G401 (cell line): Measurements from ENCODE around the gene TUBD1. TPM values are rescaled to one million over a fixed set of nuclear protein-coding genes. Genes with fewer than 3 reads are reported as not detected.
"Not testable (repeated sequence)": the region's sequence is repeated elsewhere in the genome, so short reads cannot be mapped to it uniquely, and the experiment has no call there.

Experiments
- DNase-seq: peaks from one replicate; pipeline ENCODE4 v3.0.0-alpha.2; 2015; ENCODE audit warnings: low spot score
- in situ Hi-C: cut with HindIII; loops from 2 replicates; pipeline ENCODE4 v1.10.0; 2016; ENCODE audit warnings: low sequenced_read_pairs, mixed read lengths
- total RNA-seq: library from RNA; depleted of rRNA; stranded (reverse); fragments of >200 nt; shearing (Covaris generic); gene quantifications from 2 replicates; pipeline ENCODE4 v1.2.3, GENCODE V29; 2014

The TUBD1 gene
- total RNA-seq, 1 experiment from 2014 or later = 16.7 TPM

DNA sequence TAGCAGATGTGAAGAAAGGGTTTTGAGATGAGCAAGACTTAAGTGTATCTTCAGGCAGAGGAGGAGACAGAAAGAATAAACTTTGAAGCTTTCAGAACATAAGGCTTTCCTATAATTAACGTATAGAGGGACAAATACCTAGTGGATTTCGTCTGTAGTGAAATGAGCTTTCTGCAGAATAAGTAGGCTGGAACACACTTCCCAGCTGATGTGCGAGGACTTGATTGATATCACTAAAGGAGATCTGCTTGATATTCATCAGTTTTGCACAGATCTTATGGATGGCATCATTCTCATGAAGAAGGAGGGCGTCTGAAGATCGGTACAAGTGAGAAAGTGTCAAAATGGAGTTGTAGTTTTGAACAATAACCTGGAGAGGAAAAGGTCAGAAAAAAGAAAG, 14.8 kb downstream of the TUBD1 start:
- in situ Hi-C loops = no loop called here
- no peak for DNase-seq

DNA sequence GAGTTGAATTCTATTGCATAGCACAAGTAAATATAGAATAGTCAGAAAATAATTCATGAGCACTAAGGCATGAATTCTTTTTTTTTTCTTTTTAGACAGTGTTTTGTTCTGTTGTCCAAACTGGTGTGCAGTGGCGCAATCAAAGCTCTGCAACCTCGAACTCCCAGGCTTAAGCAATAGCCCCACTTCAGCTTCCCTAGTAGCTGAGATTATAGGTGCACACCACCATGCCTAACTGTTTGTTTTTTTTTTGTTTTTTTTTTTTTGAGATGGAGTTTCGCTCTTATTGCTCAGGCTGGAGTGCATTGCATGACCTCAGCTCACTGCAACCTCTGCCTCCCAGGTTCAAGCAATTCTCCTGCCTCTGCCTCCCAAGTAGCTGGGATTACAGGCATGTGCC, 16.6 kb downstream of the TUBD1 start:
- no peak for DNase-seq
- in situ Hi-C loops = no loop called here

DNA sequence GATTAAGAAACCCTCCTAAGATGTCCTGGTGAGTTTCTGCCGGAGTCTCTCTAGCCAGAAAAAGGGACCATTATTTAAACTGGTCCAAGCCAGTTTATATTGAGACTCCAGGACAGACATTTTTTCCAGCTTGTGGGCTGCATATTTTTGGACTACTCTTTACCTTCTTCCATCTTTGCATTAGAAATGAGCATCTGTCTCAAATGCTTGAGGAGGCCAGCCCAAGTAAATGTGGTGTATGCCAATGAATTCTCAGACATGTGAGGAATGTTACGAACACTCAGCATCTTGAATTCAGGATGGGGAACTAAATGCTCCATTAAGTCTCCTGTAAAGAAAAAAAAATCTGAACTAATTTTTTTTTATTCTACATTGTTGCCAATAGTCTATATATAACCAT, 18.4 kb downstream of the TUBD1 start:
- no peak for DNase-seq
- in situ Hi-C loops = no loop called here

GRCh38 chr17:59873414-59873813, 19.3 kb downstream of the TUBD1 start:
- in situ Hi-C loops, DNase-seq: not testable (repeated sequence)

- in situ Hi-C loops = no loop called here
- DNase-seq = no peak
Observed at GRCh38 chr17:59872351-59872750, 20.4 kb downstream of the TUBD1 start.

DNA sequence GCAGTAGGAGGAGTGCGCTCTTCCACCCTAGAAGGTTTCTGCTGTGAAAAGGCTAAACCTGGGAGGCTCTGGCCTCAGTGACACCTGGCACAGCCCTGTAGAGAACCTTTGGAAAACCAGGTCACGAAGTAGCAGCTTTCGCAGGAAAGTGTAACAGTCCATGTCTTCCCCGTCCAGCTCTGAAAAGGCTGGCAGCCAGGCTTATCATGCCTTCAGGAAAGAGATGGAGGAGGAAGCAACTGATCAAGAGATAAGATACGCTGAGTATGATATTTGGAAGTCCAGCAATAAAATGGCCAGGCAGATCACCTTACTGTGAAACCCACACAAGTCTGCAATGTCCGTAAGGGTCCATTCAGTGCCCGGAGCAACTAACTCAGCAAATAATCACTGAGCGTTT, 22.3 kb downstream of the TUBD1 start:
- DNase-seq = no peak
- in situ Hi-C loops = no loop called here

DNA sequence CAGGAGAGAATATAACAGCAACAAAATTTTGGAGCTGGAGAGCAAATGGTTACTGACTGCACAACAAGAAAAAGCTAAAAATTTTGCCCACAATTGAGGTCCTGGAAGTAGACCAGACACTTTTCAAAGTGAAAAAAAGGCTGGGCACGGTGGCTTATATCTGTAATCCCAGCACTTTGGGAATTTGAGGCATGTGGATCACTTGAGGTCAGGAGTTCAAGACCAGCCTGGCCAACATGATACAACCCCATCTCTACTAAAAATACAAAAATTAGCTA, 22.9 kb downstream of the TUBD1 start:
- in situ Hi-C loops = no loop called here
- no peak for DNase-seq

GRCh38 chr17:59863616-59864015, 29.1 kb downstream of the TUBD1 start:
- in situ Hi-C loops = no loop called here
- DNase-seq = no peak

GRCh38 chr17:59859444-59860025, 33.2 kb downstream of the TUBD1 start:
- no peak for DNase-seq
- in situ Hi-C loops = no loop called here

DNA sequence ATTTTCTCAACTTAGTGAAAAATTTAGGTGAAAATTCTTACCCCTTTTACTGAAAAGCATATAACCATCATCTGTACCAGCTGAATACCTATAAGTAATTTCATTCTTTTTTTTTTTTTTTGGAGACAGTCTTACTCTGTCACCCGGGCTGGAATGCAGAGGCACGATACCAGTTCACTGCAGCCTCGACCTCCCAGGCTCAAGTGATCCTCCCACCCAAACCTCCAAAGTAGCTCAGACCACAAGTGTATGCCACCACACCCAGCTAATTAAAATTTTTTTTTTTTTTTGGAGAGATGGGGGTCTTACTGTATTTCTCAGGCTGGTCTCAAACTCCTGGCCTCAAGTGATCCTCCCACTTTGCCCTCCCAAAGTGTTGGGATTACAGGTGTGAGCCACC, 33.8 kb downstream of the TUBD1 start:
- DNase-seq = no peak
- in situ Hi-C loops = no loop called here

DNA sequence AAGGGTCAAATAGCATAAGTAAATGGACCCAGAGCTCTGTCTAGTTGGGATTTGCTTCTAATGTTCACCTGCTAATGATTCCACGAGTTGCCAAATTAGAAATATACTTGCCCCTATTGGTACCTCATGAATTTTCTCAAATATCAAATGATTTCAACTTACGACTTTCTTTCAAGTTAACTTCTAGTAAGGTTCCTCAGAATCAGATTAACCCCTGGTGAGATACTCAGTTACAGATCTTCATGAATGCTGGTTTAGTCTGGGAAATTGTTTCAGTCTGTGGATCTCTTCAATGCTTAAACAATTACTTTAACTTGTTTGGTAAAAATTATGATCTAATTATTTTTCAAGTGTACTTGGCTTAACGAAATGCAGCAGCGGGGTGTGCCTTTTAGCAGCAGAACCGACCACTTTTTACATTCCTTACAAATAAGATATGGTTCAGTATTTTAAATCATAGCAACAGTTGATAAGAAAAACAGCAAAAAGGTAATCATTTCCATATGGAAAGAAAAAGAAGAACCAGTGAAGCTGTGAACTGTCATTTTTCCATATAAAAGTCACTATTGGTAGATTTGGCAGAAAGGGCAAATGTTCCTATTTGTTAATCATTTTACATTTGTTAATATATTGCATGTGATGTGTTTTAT, 34.5 kb downstream of the TUBD1 start:
- in situ Hi-C loops = no loop called here
- DNase-seq = no peak

- no peak for DNase-seq
- in situ Hi-C loops = no loop called here
Observed at GRCh38 chr17:59856859-59857794, 35.6 kb downstream of the TUBD1 start.

- in situ Hi-C loops, DNase-seq: not testable (repeated sequence)
Observed at GRCh38 chr17:59853919-59854729, 38.6 kb downstream of the TUBD1 start.

- no peak for DNase-seq
- in situ Hi-C loops = no loop called here
Observed at GRCh38 chr17:59853168-59853918, 39.4 kb downstream of the TUBD1 start.

DNA sequence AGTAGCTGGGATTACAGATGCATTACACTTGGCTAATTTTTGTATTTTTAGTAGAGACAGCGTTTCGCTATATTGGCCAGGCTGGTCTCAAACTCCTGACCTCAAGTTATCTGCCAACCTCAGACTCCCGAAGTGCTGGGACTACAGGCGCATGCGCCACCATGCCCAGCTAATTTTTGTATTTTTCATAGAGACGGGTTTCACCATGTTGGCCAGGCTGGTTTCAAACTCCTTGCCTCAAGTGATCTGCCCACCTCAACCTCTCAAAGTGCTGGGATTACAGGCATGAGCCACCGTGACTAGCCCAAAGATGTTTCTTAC, 39.9 kb downstream of the TUBD1 start:
- in situ Hi-C loops, DNase-seq: not testable (repeated sequence)

- no peak for DNase-seq
- in situ Hi-C loops = no loop called here
Observed at GRCh38 chr17:59851439-59852375, 41.0 kb downstream of the TUBD1 start.

- DNase-seq, in situ Hi-C loops: not testable (repeated sequence)
Observed at GRCh38 chr17:59850311-59850710, 42.4 kb downstream of the TUBD1 start.

DNA sequence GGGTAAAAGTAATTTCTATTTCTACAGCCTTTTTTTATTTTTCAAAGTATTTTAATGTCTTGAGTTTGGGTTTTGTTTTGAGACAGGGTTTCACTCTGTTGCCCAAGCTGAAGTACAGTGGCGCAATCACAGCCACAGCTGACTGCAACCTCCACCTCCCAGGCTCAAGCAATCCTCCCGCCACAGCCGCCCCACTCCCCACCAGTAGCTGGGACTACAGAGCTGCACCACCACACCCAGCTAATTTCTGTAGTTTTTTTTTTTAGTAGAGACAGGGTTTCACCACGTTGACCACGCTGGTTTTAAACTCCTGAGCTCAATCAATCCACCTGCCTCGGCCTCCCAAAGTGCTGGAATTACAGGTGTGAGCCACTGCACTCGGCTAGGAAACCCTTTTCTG, 44.0 kb downstream of the TUBD1 start:
- no peak for DNase-seq

More for the DNA sequence above, 44.0 kb downstream of the TUBD1 start:
- in situ Hi-C loops = loop anchor here (10.0 kb wide), 1 partner anchor 94 kb away; no protein-coding TSS in a partner anchor
